ENCODE data around the gene TMEM60. TPM values are rescaled to one million over a fixed set of nuclear protein-coding genes. Genes with fewer than 3 reads are reported as not detected.

The TMEM60 gene
- total RNA-seq, 1 experiment from 2014 or later = 37.0 TPM

Other genes starting within 250 kb of the TMEM60 start
- 10.0 and 12.7 TPM in 2 replicates for gene RSBN1L, start 102.0 kb downstream of the TMEM60 start, total RNA-seq (2014; rRNA removed; shearing (Covaris generic))
- gene PHTF2, start 339 bp upstream of the TMEM60 start, total RNA-seq (2014; rRNA removed; shearing (Covaris generic)) = 29.5 and 37.4 TPM in 2 replicates

Measured in NCI-H460 (cell line).